Effector CD8-positive, alpha-beta T cell (primary cell): ENCODE measurements around the gene DCLK1.

Experiments used
- DNase-seq: peaks from one replicate; lab custom pipeline; 2025; lab: John Stamatoyannopoulos, UW

The DCLK1 gene

GRCh38 chr13:35860661-35861060, 270.5 kb downstream of the DCLK1 start:
- no peak for DNase-seq

GRCh38 chr13:35859981-35860380, 271.2 kb downstream of the DCLK1 start:
- no peak for DNase-seq

GRCh38 chr13:35858665-35859064, 272.5 kb downstream of the DCLK1 start:
- no peak for DNase-seq

- no peak for DNase-seq
Observed at GRCh38 chr13:35857769-35858168, 273.4 kb downstream of the DCLK1 start.

GRCh38 chr13:35856721-35857364, 274.3 kb downstream of the DCLK1 start:
- no peak for DNase-seq

GRCh38 chr13:35856084-35856483, 275.1 kb downstream of the DCLK1 start:
- no peak for DNase-seq

GRCh38 chr13:35855531-35856019, 275.6 kb downstream of the DCLK1 start:
- DNase-seq: no peak

GRCh38 chr13:35854286-35854685, 276.9 kb downstream of the DCLK1 start:
- DNase-seq: no peak

- DNase-seq: no peak
Observed at GRCh38 chr13:35851881-35852280, 279.3 kb downstream of the DCLK1 start.

- no peak for DNase-seq
Observed at GRCh38 chr13:35851356-35851755, 279.8 kb downstream of the DCLK1 start.

- DNase-seq: no peak
Observed at GRCh38 chr13:35850569-35850968, 280.6 kb downstream of the DCLK1 start.

- no peak for DNase-seq
Observed at GRCh38 chr13:35849256-35849644, 281.9 kb downstream of the DCLK1 start.

- no peak for DNase-seq
Observed at GRCh38 chr13:35848336-35849255, 282.6 kb downstream of the DCLK1 start.

- no peak for DNase-seq
Observed at GRCh38 chr13:35843272-35843671, 287.9 kb downstream of the DCLK1 start.

GRCh38 chr13:35841060-35841521, 290.1 kb downstream of the DCLK1 start:
- no peak for DNase-seq

GRCh38 chr13:35839806-35840205, 291.4 kb downstream of the DCLK1 start:
- no peak for DNase-seq

GRCh38 chr13:35838356-35838755, 292.8 kb downstream of the DCLK1 start:
- DNase-seq: no peak

- DNase-seq: no peak
Observed at GRCh38 chr13:35836446-35836845, 294.7 kb downstream of the DCLK1 start.

- DNase-seq: no peak
Observed at GRCh38 chr13:35835989-35836388, 295.2 kb downstream of the DCLK1 start.

GRCh38 chr13:35833608-35834275, 297.4 kb downstream of the DCLK1 start:
- no peak for DNase-seq

GRCh38 chr13:35833031-35833430, 298.2 kb downstream of the DCLK1 start:
- DNase-seq: no peak

- no peak for DNase-seq
Observed at GRCh38 chr13:35832551-35832950, 298.6 kb downstream of the DCLK1 start.
